OCI-LY1 (cell line): Measurements from ENCODE around the gene ADAM21.
"Not testable (repeated sequence)": the region's sequence is repeated elsewhere in the genome, so short reads cannot be mapped to it uniquely, and the experiment has no call there.

ENCODE experiments used
- CTCF ChIP-seq: fragments of 200-600 bp; sonication (generic), shearing (Covaris generic); IDR thresholded peaks from 2 replicates; pipeline ENCODE4 v1.5.1; 2017; ENCODE audit warnings: mild to moderate bottlenecking, antibody characterized with exemption, low read length, moderate library complexity, mixed read lengths
- EZH2 ChIP-seq: fragments of 200-600 bp; sonication (generic), shearing (Covaris generic); IDR thresholded peaks from 2 replicates; pipeline ENCODE4 v1.8.0; 2017; ENCODE audit warnings: borderline replicate concordance, mixed run types, mild to moderate bottlenecking, antibody characterized with exemption, low read length, moderate library complexity, mixed read lengths

GRCh38 chr14:70403335-70403734, 48.6 kb upstream of the ADAM21 start:
- TF ChIP-seq CTCF = peak; percentile 42
- not testable (repeated sequence) for TF ChIP-seq EZH2
